CD4-positive, alpha-beta T cell (primary cell): ENCODE results near the gene SGCE. TPM values are rescaled to one million over a fixed set of nuclear protein-coding genes. Genes with fewer than 3 reads are reported as not detected.

Source experiments
- ATAC-seq: fragments of 200-7000 bp; cut with Tn5 transposase; one replicate; pipeline ENCODE4 v1.10.0; 2022; ENCODE audit warnings: mild to moderate bottlenecking; ENCODE audit not compliant: poor library complexity
- CTCF ChIA-PET: fragments of 350-600 bp; sonication (Branson Sonifier 250); formaldehyde crosslinking; loops from one replicate; lab custom pipeline; 2021; ENCODE audit warnings: antibody characterized with exemption, inconsistent platforms; lab: Charles Lee
- POLR2A ChIA-PET: fragments of 350-600 bp; sonication (Branson Sonifier 250); formaldehyde crosslinking; loops from one replicate; lab custom pipeline; 2021; ENCODE audit warnings: antibody characterized with exemption, inconsistent platforms; lab: Charles Lee
- DNase-seq, 14 experiments: peaks; one replicate each; pipeline ENCODE4 v3.0.0-alpha.2; 2013 to 2020; ENCODE audit warnings: mixed read lengths in 2 of 14
- H3K27ac ChIP-seq, 2 donors: one replicate each; pipeline versions ENCODE4 v1.5.1 to v1.7.0; 2013; ENCODE audit warnings: low read length in 2 of 2, low read depth in 1 of 2, mild to moderate bottlenecking in 1 of 2
- H3K27me3 ChIP-seq, 2 experiments: 1 replicate in 1 of 2; 2 replicates in 1 of 2; pipeline versions ENCODE4 v1.6.1 to v1.7.0; 2013; ENCODE audit warnings: low read length in 2 of 2, control low read depth in 1 of 2, mild to moderate bottlenecking in 1 of 2, moderate library complexity in 1 of 2; ENCODE audit not compliant: insufficient read depth in 2 of 2, control insufficient read depth in 1 of 2
- H3K36me3 ChIP-seq: one replicate; pipeline ENCODE4 v1.6.1; 2013; ENCODE audit warnings: low read length, control low read depth; ENCODE audit not compliant: insufficient read depth
- H3K4me1 ChIP-seq: one replicate; pipeline ENCODE4 v1.6.1; 2013; ENCODE audit warnings: low read length, control low read depth; ENCODE audit not compliant: insufficient read depth
- H3K4me3 ChIP-seq: one replicate; pipeline ENCODE4 v1.5.1; 2013; ENCODE audit warnings: mild to moderate bottlenecking, low read length, moderate library complexity
- H3K9me3 ChIP-seq, 2 experiments: 1 replicate in 1 of 2; 2 replicates in 1 of 2; pipeline versions ENCODE4 v1.6.1 to v1.7.0; 2013; ENCODE audit warnings: low read length in 2 of 2, mild to moderate bottlenecking in 2 of 2, control low read depth in 1 of 2, moderate library complexity in 1 of 2; ENCODE audit not compliant: control insufficient read depth in 1 of 2, insufficient read depth in 1 of 2
- H3K27ac Mint-ChIP-seq: one replicate; pipeline ENCODE4 v1.8.0; 2020; ENCODE audit warnings: mixed read lengths
- H3K27me3 Mint-ChIP-seq: one replicate; pipeline ENCODE4 v1.8.0; 2021; ENCODE audit warnings: mixed read lengths
- H3K36me3 Mint-ChIP-seq: one replicate; pipeline ENCODE4 v1.8.0; 2021; ENCODE audit warnings: low read depth, mixed read lengths
- H3K4me1 Mint-ChIP-seq: one replicate; pipeline ENCODE4 v1.8.0; 2021; ENCODE audit warnings: low read depth, mixed read lengths
- H3K4me3 Mint-ChIP-seq: one replicate; pipeline ENCODE4 v1.8.0; 2020; ENCODE audit warnings: mild to moderate bottlenecking, mixed read lengths
- H3K9me3 Mint-ChIP-seq: one replicate; pipeline ENCODE4 v1.8.0; 2020; ENCODE audit warnings: mixed read lengths
- CTCF ChIP-seq: fragments of 200-600 bp; IDR thresholded peaks from one replicate; pipeline ENCODE4 v1.8.0; 2022; ENCODE audit warnings: antibody characterized with exemption, mild to moderate bottlenecking
- intact Hi-C, 2 experiments: fragments of 100-400 bp; cut with DNase I in 1 of 2; cut with micrococcal nuclease in 1 of 2; formaldehyde crosslinking; loops; one replicate each; pipeline versions ENCODE4 v1.15.1 to v1.9.0; 2023 to 2025; cut with DNase I, micrococcal nuclease
- total RNA-seq, 174 experiments: library from RNA in 2 of 174; stranded (reverse) in 2 of 174; gene quantifications; one replicate each; pipeline ENCODE4 v1.2.3 and lab custom pipeline; 2021 to 2026

Gene SGCE
- total RNA-seq, 2 experiments from 2014 or later, result 0.31 TPM; not detected in 1

GRCh38 chr7:94594882-94595281 is 61.1 kb downstream of the SGCE start:
- TF ChIP-seq CTCF, result no peak
- intact Hi-C loops, result no loop called here
- H3K4me1 Mint-ChIP-seq, result no peaks in the 10 kb centered on the region
- CTCF ChIA-PET, result no interaction called here
- no peak overlapping the region for H3K4me3 Mint-ChIP-seq
- H3K27me3 Mint-ChIP-seq, result no peaks in the 10 kb centered on the region
- H3K36me3 Mint-ChIP-seq, result no peaks in the 10 kb centered on the region
- no peaks in the 10 kb centered on the region for H3K9me3 ChIP-seq
- H3K9me3 Mint-ChIP-seq, result no peaks in the 10 kb centered on the region
- POLR2A ChIA-PET, result no interaction called here
- H3K27ac ChIP-seq, result no peak overlapping the region
- no peaks in the 10 kb centered on the region for H3K36me3 ChIP-seq
- no peak for ATAC-seq
- no peak overlapping the region for H3K4me3 ChIP-seq
- no peaks in the 10 kb centered on the region for H3K27me3 ChIP-seq
- no peak overlapping the region for H3K27ac Mint-ChIP-seq
- no peak for DNase-seq
- no peaks in the 10 kb centered on the region for H3K4me1 ChIP-seq

- H3K36me3 ChIP-seq, result no peaks in the 10 kb centered on the region
- ATAC-seq, result no peak
- H3K4me3 Mint-ChIP-seq, result no peak overlapping the region
- no peaks in the 10 kb centered on the region for H3K27me3 Mint-ChIP-seq
- ChIA-PET POLR2A (no interaction called here), CTCF (no interaction called here)
- no peaks in the 10 kb centered on the region for H3K9me3 Mint-ChIP-seq
- no peak for DNase-seq
- H3K27me3 ChIP-seq, result no peaks in the 10 kb centered on the region
- H3K27ac ChIP-seq, result no peak overlapping the region
- H3K27ac Mint-ChIP-seq, result no peak overlapping the region
- H3K9me3 ChIP-seq, result no peaks in the 10 kb centered on the region
- peaks cover 6% of the 10 kb centered on the region for H3K36me3 Mint-ChIP-seq
- TF ChIP-seq CTCF, result no peak
- H3K4me1 Mint-ChIP-seq, result no peaks in the 10 kb centered on the region
- no peaks in the 10 kb centered on the region for H3K4me1 ChIP-seq
- intact Hi-C loops, result no loop called here
- no peak overlapping the region for H3K4me3 ChIP-seq
These were observed 64.8 kb downstream of the SGCE start for GRCh38 chr7:94591176-94591575.

- intact Hi-C loops, result no loop called here
- no peaks in the 10 kb centered on the region for H3K4me1 ChIP-seq
- Mint-ChIP-seq H3K36me3 (peaks cover 6% of the 10 kb centered on the region), H3K4me1 (no peaks in the 10 kb centered on the region), H3K27ac (no peak overlapping the region), H3K27me3 (no peaks in the 10 kb centered on the region), H3K4me3 (no peak overlapping the region), H3K9me3 (no peaks in the 10 kb centered on the region)
- TF ChIP-seq CTCF, result no peak
- no peak for ATAC-seq
- no peaks in the 10 kb centered on the region for H3K9me3 ChIP-seq
- CTCF ChIA-PET, result no interaction called here
- no peak overlapping the region for H3K4me3 ChIP-seq
- no peak for DNase-seq
- no peaks in the 10 kb centered on the region for H3K27me3 ChIP-seq
- H3K36me3 ChIP-seq, result no peaks in the 10 kb centered on the region
- no peak overlapping the region for H3K27ac ChIP-seq
- POLR2A ChIA-PET, result no interaction called here
These were observed 65.3 kb downstream of the SGCE start for GRCh38 chr7:94590526-94591162.
